ENCODE results near the gene NARS2. TPM values are rescaled to one million over a fixed set of nuclear protein-coding genes. Genes with fewer than 3 reads are reported as not detected.

The NARS2 gene
- total RNA-seq, 2 donors from 2014 or later = 10.1 to 24.7 TPM

DNA sequence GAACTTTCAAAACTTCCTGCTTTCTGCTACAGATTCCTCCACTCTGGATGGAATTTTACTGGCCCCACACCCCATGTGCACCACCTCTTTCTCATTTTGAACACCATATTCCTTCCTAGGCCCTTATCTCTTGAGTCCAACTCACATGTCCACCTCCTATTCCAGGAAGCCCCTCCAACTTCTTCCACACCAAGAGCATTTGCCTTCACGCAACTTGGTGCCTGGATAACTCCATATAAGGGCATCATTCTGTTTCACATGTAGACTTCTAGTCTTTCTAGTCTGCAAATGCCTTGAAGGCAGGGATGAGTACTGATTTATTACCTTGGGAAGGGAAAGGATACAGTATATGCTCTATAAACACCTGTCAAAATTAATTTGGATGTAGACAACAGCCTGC lies 174.5 kb downstream of the NARS2 start:
- Histone ChIP-seq H3K9me3 (no peaks in the 10 kb centered on the region), H3K36me3 (replicated peaks in 1 of 2; ENCODE audit: insufficient read depth in 1 of 2, low read depth in 2 of 2) (no peaks in the 10 kb centered on the region), H3K4me3 (no peak overlapping the region), H3K27ac (no peak overlapping the region), H3K4me1 (no peaks in the 10 kb centered on the region), H3K27me3 (no peaks in the 10 kb centered on the region)
- no peak for DNase-seq
- intact Hi-C loops (cut with DNase I) = no loop called here
- no peak for TF ChIP-seq POLR2A (IDR thresholded peaks at IDR 0.05)
- TF ChIP-seq, protein P1, sequence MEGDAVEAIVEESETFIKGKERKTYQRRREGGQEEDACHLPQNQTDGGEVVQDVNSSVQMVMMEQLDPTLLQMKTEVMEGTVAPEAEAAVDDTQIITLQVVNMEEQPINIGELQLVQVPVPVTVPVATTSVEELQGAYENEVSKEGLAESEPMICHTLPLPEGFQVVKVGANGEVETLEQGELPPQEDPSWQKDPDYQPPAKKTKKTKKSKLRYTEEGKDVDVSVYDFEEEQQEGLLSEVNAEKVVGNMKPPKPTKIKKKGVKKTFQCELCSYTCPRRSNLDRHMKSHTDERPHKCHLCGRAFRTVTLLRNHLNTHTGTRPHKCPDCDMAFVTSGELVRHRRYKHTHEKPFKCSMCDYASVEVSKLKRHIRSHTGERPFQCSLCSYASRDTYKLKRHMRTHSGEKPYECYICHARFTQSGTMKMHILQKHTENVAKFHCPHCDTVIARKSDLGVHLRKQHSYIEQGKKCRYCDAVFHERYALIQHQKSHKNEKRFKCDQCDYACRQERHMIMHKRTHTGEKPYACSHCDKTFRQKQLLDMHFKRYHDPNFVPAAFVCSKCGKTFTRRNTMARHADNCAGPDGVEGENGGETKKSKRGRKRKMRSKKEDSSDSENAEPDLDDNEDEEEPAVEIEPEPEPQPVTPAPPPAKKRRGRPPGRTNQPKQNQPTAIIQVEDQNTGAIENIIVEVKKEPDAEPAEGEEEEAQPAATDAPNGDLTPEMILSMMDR (IDR thresholded peaks at IDR 0.05) = no peak
- WGBS, 2 donors = 96 to 100% methylated on average over 1 of the region's 1 CpG
- ATAC-seq = no peak

DNA sequence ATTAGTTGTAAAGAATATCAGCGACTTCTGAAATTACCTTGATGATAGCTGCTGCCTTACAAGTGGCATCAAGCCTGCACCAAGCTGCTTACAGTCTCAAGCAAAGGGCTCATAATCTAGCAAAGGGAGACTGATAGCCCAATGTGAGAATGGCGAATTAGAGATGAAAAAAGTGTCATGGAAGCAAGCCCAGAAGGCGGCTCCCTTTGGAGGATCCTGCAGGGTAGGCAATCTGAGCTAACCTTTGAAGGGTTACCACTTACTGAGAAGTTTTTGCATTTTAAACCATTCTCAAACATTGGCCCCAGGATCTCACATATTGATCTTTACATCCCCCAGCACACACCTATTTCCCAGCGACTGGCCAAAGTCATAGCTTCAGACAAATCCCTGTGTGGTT lies 175.5 kb downstream of the NARS2 start:
- intact Hi-C loops (cut with DNase I) = no loop called here
- H3K36me3 ChIP-seq (replicated peaks in 1 of 2; ENCODE audit: insufficient read depth in 1 of 2, low read depth in 2 of 2) = no peaks in the 10 kb centered on the region
- H3K27ac ChIP-seq = no peak overlapping the region
- H3K9me3 ChIP-seq = no peaks in the 10 kb centered on the region
- WGBS, 2 donors = 78 to 87% methylated on average over 4 of the region's 4 CpGs
- H3K4me3 ChIP-seq = no peak overlapping the region
- no peak for TF ChIP-seq POLR2A (IDR thresholded peaks at IDR 0.05)
- TF ChIP-seq, protein P1 (IDR thresholded peaks at IDR 0.05) = no peak
- no peaks in the 10 kb centered on the region for H3K4me1 ChIP-seq
- H3K27me3 ChIP-seq = no peaks in the 10 kb centered on the region
- ATAC-seq = no peak
- no peak for DNase-seq

DNA sequence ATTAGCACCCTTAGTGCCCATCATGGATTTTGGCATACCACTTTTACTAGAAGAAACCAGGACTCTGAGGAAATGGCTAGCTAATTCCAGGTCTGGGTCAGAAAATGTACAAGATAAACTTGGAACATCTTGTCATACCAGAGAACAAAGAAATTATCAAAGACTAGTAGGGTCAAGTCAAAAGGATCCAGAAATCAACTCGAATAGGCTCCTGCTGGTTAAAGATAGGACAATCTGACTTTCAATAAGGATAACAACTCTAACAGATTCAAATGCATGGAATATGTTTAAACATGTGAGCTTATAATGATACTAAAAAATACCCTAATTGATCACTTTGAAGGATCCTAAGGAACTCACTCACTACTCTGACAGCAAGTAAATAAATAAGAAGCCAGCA lies 175.9 kb downstream of the NARS2 start:
- Histone ChIP-seq H3K4me1 (no peaks in the 10 kb centered on the region), H3K27me3 (no peaks in the 10 kb centered on the region), H3K36me3 (replicated peaks in 1 of 2; ENCODE audit: insufficient read depth in 1 of 2, low read depth in 2 of 2) (no peaks in the 10 kb centered on the region), H3K9me3 (no peaks in the 10 kb centered on the region), H3K27ac (no peak overlapping the region), H3K4me3 (no peak overlapping the region)
- no peak for ATAC-seq
- DNase-seq = no peak
- no peak for TF ChIP-seq POLR2A (IDR thresholded peaks at IDR 0.05)
- TF ChIP-seq, protein P1 (IDR thresholded peaks at IDR 0.05) = no peak
- intact Hi-C loops (cut with DNase I) = no loop called here
- 61 to 75% methylated on average over 1 of the region's 1 CpG for WGBS, 2 donors

DNA sequence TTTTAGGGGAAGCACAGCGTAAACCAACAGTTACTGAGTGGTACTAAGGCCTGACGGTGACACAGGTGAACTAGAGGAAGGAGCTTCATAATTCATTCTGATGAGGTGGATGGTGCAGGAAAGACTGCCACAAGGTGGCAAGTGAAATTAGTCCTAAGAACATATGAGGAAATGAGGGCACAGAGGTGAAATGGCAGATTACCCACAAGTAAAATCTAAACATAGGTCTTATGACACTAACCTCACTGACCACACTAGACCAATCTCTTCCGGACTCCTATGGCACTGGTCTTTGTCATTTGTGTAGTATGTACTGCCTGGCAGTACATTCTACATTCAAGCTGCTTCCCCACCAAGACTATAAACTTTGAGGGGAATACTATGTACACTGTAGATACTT lies 177.3 kb downstream of the NARS2 start:
- no peaks in the 10 kb centered on the region for H3K27me3 ChIP-seq
- no peak for DNase-seq
- no peaks in the 10 kb centered on the region for H3K4me1 ChIP-seq
- ATAC-seq = no peak
- no peaks in the 10 kb centered on the region for H3K9me3 ChIP-seq
- no peak overlapping the region for H3K4me3 ChIP-seq
- no peak for TF ChIP-seq POLR2A (IDR thresholded peaks at IDR 0.05)
- TF ChIP-seq, protein P1 (IDR thresholded peaks at IDR 0.05) = no peak
- 77 to 95% methylated on average over 3 of the region's 3 CpGs for WGBS, 2 donors
- no peak overlapping the region for H3K27ac ChIP-seq
- intact Hi-C loops (cut with DNase I) = no loop called here
- H3K36me3 ChIP-seq (replicated peaks in 1 of 2; ENCODE audit: insufficient read depth in 1 of 2, low read depth in 2 of 2) = no peaks in the 10 kb centered on the region

DNA sequence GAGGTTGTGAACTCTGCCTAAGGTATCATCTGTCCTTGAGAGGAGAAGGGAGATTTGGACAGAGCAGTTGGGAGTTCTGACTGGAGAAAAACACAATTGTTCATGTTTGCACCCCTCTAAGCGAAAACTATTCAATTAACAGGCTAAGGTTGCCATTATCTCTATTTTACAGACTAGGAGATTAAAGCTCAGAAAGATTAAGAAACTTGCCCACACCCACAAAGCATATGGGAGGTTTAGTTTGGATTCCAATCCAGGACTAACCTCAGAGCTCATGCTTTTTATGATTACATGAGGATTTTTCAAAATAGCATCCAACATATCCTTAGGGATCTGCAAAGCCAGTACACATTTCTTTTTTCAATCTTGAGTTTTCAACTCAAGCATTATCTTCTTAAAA lies 179.1 kb downstream of the NARS2 start:
- Histone ChIP-seq H3K4me1 (no peaks in the 10 kb centered on the region), H3K4me3 (no peak overlapping the region), H3K27me3 (no peaks in the 10 kb centered on the region), H3K36me3 (replicated peaks in 1 of 2; ENCODE audit: insufficient read depth in 1 of 2, low read depth in 2 of 2) (no peaks in the 10 kb centered on the region), H3K27ac (no peak overlapping the region), H3K9me3 (no peaks in the 10 kb centered on the region)
- DNase-seq (no peak), ATAC-seq (no peak)
- intact Hi-C loops (cut with DNase I) = no loop called here
- WGBS, 2 donors = 71 to 94% methylated on average over 1 of the region's 1 CpG
- TF ChIP-seq, protein P1 (IDR thresholded peaks at IDR 0.05) = no peak
- no peak for TF ChIP-seq POLR2A (IDR thresholded peaks at IDR 0.05)
